ENCODE data around the gene MYO9B.

MYO9B gene

DNA sequence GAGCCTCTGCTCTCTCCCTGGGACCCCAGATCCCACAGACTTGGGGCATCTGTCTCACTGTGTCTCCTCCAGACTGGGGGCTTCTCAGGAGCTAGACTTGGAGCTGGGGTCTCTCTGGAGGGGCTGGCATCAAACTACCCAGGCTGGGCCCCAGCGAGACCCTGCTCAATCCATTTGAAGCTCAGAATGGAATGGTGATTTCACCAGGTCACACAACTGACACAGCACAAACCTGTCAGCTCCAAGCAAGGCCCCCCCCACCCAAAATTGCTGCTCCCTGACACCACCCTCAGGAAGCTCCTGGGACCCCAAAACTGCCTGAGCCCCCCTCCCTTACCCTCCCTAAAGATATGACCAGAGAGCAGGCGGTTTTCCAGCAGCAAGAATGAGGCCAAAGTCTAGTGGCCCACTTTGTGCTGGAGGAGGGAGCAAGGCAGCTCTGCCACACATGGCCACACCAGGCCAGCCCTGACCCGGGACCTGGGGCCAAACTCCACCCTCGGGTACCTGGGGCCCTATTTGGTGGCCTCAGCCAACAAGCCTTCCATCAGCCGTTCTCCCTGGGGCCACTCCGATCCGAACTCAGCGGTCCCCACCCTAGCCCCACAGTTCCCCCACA lies 167.7 kb downstream of the MYO9B start:
- no peak for DNase-seq (ENCODE audit: low spot score)

DNA sequence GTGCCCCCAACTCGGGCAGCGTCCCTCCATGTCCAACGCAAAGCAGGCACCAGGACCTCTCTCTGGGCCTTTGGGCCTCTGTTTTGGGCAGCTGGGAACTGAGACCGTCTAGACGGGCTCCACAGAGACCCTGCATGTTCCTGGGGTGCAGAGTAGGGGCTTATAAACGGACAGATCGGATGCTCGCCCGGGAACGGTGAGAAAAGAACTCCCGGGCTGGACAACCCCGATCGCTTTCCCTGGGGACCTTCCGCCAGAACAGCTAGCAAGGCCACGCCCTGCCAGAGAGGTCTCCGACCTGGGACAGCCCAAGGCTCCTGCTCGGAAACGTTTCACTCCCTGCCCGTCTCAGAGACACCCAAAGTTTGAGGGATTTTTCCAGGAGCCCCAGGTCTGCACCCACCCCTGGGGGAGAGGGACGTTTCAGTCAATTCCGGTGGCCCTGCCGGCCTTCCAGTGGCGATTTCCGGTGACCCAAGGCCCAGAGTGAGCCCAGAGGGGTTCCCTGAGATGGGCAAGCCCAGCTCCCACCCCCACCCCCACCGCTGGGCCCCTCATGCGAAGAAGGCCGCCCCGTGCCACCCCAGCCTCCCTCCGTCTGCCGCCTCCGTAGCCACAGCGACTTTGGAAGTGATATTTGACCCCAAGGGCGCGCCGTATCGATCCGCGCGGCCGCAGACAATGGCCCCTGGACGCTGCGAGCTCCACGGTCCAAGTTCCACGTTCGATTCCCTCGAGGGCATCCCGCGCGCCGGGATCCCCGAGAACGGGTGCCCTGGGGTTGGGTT lies 168.4 kb downstream of the MYO9B start:
- DNase-seq (ENCODE audit: low spot score), result peak; percentile 78

DNA sequence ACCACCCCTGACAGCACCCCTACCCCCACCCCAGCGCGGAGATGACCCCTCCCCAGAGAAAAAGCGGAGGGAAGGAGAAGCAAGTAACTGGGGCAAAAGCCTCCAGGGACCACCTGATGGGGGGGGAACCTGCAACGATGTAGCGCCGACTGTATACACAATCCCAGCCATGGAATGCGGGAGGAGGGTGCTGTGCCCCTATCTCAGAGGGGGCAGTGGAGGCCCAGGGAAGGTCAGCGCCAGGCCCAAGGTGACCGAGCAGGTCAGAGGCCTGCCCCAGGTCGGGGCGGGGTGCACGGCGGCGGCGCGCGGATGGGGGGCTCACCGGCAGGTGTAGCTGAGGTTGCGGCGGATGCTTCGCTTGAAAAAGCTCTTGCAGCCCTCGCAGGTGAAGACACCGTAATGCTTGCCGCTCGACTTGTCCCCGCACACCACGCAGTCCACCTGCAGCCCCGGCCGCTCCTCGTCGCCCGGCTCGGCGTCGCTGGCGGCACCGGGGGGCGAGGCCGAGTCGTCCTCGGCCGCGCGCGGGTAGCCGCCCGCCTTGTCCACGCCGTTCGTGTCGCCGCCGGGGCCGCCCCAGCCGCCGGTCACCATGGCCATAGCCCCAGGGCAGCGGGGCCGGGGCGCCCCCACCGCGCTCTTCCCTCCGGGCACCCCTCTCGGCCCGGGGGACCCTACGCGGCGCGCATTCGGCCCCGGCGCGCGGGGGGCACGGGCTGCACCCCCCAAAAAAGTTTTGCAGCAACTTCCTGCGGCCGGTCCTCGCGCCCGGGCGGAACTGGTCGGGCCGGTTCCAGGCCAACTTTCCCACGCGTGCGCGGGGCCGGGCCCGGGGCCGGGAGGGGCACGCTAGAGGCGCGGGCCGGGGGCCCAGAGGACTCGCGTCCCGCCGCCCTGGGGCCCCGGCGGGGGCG lies 169.3 kb downstream of the MYO9B start:
- no peak for DNase-seq (ENCODE audit: low spot score)

DNA sequence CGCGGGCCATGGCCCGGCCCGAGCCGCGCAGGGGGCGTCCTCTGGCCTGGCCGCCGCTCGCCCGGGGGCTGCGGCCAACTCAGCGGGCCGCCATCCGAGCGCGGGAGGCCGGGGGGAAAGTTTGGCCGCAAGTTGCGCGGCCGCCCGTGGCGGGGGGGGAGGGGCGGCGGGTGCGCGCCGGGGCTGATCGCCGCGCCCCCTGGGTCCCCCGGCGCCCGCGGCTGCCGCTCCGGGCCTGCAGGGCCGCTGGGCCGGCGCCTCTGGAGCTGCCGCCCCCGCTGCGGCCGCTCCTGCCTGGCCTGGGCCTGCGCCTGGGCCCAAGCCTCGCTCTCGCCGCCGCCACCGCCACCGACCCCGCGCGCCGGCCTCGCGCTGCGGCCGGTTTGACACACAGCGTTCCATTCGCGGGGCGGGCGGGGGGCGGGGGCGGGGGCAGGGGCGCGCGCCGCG lies 170.0 kb downstream of the MYO9B start, which contains the start of gene NR2F6:
Gene NR2F6, minus strand, starts transcription at position 385 of the 450 bp plus-strand sequence. CDS start 699 bp downstream, outside the sequence.
- no peak for DNase-seq (ENCODE audit: low spot score)

DNA sequence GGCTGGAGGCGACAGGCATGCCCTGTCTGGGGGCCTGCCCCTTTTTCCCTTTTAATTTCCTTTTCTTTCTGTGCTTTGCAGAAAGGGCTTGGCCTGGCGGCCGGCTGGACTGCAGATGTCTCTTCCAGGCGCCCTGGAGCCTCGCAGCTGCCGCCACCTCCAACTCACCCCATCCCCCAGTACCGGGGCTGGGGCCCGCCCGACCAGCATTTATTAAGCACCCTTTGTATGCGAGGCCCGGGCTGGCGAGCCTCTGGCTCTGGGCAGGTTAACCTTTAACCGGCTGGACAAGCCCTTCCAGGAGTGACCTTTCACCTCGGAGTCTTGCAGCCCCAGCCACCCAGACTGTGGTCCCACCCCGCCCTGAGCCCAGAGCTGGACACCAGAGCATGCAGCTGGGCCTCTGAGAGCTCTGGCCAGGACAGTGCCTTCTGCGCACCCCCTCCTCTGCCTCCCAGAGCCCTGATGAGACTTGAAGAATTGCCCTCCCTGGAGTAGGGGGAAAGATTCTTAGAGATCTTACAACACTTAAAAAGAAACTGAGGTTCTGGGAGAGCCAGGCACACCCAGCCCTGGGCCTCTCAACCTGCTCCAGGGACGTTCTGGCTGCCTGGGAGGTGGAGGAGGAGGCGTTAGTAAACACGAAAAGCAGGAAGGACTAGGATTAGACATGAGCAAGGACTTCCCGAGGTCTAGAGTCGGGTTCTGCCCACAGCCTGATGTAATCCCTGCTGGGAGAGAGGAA lies 171.3 kb downstream of the MYO9B start:
- no peak for DNase-seq (ENCODE audit: low spot score)

DNA sequence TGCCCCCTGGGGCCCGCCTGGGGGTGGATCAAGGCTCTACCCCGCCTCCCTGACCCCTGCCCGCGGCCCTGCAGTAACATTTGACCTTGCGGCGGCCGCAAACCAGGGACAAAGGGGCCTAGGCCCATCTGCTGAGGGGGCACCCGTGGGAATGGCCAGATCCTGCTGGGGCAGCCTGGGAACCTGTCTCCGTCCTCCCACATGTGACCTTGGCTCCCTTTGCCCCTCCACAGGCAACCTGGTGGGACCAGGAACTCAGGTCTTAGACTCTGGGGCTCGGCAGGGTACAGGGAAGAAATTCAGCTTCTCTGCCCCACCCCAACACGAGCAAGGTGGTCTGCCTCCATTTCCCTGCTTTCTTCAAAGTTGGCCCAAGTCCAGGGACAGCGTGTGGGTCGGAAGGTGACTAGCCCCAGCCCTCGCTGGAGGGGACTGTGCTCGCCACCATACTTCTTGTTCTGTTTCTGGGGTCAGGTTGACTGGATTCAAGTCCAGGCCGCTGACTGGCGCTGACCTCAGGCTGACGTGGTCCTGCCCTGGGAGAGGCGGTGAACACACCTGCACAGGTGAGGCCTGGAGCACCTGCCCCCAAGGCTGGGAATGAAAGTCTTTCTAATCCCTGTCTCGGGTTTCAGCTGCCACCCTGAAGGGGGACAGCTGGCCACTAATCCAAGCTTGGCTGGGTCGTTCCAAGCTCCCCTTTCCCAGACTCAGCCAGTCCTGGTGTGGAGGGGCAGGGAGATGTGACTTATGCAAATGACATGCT lies 172.6 kb downstream of the MYO9B start:
- no peak for DNase-seq (ENCODE audit: low spot score)

DNA sequence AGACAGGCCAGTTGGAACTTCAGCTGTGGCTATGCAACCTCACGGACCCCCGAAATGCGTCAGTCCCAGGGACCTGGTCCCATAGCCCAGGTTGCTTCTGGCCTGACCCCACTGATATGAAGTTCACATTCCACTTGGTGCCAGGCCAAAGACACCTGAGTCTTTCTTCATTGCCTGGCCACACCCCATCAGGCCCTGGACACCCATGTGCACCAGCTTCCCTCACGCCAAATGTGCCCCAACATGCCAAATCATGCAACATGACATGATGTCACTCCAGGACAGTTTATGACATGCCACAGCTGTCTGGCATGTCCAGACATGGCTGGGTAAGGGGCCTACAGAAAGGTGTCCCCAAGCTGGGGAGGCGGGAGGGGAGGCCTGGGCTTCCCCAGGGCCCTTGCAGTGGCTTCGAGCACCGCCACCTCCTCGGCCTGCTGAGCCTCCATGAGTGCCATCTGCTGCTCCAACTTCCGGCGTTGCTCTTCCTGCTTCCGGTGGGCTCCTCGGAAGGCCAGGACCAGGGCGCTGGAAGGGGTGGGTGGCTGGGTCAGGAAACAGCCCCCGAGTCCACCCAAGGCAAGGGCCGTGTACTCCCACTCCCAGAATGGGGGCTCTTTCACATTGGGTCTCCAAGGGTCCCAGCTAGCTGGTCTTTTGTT lies 174.4 kb downstream of the MYO9B start:
- no peak for DNase-seq (ENCODE audit: low spot score)

DNA sequence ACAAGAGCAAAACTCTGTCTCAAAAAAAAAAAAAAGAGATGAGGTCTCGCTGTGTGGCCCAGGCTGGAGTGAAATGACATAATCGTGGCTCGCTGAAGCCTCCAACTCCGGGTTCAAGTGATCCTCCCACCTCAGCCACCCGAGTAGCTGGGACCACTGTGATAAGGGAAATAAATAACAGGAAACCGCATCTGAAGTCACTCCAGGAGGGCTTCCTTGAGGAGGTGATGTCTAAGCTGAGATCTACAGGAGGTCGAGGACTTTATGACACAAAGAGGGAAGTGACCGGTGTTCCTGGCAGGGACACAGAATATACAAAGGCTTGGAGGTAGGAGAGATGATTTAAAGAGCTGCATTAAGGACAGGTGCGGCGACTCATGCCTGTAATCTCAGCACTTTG lies 179.1 kb downstream of the MYO9B start:
- DNase-seq (ENCODE audit: low spot score), result no peak

DNA sequence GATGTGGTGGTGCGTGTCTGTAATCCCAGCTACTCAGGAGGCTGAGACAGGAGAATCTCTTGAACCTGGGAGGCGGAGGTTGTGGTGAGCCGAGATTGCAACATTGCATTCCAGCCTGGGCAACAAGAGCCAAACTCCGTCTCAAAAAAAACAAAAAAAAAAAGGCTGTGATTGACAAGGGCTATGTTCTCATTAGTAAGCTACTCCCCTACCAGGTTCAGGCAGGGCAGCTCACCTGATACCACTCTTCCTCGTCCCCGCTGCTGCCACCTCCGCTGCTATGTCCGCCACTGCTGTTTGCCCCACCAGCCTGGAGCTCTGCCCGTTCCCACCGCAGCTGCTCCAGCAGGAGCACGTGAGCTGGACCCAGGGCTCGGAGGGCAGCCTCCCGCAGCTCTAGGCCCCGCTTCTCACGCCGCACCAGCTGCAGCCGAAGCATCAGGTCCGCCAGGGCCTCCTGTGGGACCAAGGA lies 179.6 kb downstream of the MYO9B start:
- DNase-seq (ENCODE audit: low spot score), result no peak

DNA sequence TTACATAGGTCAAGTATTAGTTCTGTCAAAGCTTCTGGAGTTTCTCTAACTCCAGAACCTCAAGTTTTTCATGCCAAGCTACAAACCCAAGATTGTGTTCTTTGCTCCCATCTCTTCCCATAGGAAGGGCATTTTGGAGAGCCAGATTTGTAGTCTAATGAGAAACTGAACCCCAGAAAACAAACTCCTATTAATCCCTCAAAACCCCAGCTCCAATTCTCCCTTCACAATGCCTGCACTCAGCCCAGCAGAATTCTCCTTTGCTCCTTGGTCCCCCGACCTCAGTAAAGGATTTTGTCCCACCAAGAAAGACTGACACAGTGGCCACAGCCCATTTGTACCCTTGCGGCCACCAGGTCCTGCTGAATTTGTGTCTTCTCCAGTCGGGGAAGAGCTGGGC lies 180.6 kb downstream of the MYO9B start:
- no peak for DNase-seq (ENCODE audit: low spot score)

DNA sequence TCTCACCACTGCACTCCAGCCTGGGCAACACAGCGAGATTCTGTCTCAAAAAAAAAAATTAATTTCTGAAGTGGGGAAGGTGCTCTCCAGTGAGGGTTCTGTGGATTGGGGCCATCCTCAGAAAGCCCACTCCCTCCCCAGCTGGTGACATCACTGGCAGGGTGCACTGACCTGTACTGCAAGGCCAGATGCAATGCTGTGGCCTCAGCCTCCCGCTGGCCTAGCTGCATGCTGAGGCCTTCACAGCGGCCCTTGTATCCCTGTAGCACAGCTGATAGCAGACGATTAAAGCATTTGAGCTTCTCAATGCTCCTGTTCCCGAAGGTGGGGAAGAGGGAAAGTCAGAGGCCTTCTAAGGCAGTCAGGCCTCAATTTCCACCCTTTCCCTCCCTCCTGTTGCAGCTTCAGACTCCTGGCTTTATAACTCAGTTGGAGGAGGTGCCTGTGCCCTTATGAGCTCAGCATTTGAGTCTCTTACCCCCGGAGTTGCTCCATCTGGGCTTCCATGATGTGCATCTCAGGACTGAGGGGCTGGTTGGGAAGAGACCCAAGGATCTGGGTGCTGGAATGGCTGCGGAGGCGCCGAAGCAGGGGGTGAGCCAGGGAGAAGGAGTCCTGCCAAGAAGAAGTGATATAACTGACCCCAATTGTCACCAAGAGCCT lies 183.7 kb downstream of the MYO9B start:
- no peak for DNase-seq (ENCODE audit: low spot score)

DNA sequence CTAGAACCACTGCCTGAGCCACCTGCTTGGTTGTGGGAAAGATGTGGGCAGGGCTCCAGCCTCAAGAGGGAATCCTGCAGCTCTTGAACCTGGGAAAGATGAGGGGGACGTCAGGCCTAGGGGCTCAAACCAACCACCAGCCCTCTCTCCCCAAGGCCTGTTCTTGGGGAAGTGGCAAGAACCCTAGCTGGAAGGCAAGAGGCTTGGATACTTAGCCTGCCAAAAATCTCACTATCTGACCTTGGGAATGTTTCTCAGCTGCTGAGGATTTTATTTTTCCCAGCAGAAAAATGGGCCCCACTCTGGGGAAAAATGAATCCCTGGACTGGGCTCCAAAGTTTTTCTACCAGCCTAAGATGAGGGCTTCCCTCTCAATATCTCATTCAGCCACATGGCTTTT lies 184.4 kb downstream of the MYO9B start:
- no peak for DNase-seq (ENCODE audit: low spot score)

DNA sequence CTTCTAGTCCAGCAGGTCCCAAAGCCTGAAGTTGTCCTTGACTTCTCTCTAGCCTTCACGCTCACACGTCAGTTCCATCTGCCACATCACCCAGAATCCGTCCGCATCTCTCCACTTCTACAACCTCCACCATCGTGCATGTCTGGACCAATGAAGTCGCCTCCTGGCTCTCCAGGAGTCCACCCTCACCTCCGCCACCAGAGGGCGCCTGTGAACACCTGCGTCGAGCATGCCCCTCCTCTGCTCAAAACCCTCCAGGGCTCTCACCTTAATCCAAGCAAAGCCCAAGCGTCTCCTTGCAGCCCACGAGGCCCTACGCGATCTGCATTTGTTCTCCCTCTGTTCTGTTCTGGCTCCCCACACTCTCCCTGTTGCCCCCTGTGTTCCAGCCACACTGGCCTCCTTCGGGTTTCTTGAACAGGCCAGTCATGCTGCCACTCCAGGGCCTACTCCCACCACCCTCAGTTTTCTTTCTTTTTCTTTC lies 185.3 kb downstream of the MYO9B start:
- DNase-seq (ENCODE audit: low spot score), result peak; percentile 90

DNA sequence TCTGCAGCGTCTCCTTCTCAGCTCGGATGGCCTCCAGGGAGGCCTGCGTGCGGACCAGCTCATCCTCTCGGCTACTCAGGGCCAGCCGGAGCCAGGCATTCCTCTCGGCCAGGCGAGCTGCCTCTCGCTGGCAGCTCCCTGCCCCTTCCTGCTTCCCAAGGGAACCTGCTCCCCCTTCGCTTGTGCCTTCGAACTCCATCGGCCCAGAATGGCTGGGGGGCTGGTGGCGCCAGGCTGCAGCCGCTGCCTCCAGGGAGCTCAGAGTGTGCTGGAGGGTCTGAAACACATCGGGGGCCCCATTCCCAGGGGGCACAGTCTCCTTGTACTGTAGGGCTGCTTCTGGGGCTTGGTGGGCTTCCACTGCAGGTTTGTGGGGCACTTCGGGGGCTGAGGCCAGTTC lies 187.0 kb downstream of the MYO9B start:
- no peak for DNase-seq (ENCODE audit: low spot score)
